Stimulated activated CD4-positive, alpha-beta T cell treated with anti-CD3 and anti-CD28 coated beads, Interleukin-4, amount 100 ng/mL, for 4 hours (primary cell): ENCODE measurements around the gene SORCS2.

ENCODE experiments used
- DNase-seq, 2 experiments: peaks; one replicate each; pipeline ENCODE4 v3.0.0-alpha.2; 2020

SORCS2 gene

GRCh38 chr4:7647600-7648543 lies 455.5 kb downstream of the SORCS2 start:
- DNase-seq = no peak

- no peak for DNase-seq
Measured at GRCh38 chr4:7648544-7649395, 456.4 kb downstream of the SORCS2 start.

DNA sequence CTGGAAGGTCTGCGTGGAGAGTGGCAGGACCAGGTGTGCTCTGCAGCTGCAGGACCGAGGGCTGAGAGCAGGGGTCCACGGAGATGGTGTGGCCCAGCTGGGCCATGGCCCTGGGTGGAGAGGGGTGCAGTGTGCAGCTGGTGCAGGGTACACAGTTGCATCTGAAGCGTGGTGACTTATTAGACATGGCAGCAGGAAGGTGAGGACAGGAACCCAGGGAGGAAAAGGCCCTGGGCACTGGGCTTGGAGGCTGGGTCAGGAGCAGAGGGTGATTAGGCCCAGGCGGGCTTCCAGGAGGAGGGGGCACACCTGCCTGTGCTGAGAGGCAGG lies 457.0 kb downstream of the SORCS2 start:
- no peak for DNase-seq

GRCh38 chr4:7649741-7650531 lies 457.6 kb downstream of the SORCS2 start:
- peak; percentile 13 to 43 for DNase-seq

GRCh38 chr4:7650606-7651385 lies 458.5 kb downstream of the SORCS2 start:
- DNase-seq = no peak

DNA sequence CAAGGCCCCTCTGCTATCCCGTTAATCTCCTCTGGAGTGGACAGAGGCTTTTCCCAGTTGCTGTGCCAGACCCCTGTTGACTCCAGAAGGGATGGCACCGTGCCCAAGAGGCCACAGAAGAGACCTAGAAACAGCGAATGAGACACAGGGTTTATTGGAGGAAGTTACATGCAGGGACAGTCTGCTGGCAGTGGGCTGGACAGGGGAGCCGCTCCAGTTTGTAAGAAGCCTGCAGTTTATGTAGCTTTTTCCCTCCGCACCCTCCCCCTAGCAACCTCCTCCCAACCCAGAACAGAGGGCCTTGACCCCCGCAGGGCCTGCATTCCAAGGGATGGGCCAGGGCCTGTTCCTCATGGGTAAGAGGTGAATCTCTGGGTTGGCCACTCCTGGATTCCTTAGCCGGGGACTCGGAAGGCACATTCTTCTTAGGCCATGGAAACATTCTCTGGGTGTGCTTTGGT lies 459.2 kb downstream of the SORCS2 start:
- DNase-seq = no peak

DNA sequence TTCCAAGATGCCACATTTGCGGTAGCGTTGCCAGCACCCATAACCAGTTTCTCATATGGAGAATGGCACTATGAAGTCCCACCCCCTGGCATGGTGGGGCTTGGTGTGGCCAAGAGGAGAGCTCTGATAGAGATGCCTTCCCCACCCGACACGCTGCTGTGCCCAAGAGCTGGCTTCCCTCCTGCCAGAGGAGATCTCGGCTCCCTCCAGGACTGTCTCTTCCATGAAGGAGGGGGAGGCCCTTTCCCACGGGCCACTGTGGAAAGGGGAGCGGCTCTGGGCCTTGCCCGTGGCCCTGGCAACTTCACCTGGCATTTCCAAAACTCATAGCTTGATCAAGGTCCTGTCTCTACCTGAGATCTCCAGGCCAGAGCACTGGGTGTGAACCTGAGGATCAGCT lies 459.7 kb downstream of the SORCS2 start:
- DNase-seq = no peak

DNA sequence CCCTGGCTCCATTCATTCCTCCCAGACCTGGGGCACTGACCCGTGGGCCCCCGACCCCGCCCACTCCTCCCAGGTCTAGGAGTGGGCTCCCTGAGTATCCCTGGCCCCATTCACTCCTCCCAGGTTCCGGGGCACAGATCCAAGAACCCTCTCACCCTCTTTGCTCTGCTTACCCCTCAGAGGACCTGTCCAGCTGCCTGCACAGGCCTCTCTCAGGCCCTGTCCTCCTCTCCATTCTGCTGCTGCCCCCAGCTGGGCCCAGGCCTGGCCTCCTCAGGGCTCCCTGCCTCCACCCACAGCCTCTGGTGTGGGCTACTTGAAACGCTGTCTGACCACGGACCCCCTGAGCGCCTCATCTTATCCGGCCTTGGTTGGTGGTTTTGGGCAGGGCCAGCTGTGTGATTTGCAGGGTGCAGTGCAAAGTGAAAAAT lies 460.1 kb downstream of the SORCS2 start:
- DNase-seq = no peak

DNA sequence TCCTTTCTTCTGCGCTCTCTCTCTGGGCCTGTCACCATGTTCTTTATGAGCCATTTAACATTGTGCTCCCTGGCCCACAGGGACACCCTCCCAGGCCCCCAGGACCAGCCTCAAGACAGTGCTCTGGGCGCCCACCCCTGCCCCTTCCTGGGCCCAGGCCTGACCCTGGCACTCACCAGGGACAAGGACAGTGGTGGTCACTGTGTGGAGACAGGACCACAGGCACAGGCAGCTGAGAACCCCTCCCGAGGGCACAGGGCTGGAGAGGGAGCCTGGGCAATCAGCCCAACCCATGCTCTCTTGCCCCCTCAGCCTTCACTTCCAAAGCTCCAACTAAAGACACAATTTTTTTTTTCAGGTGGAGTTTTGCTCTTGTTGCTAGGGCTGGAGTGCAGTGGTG lies 460.6 kb downstream of the SORCS2 start:
- no peak for DNase-seq

DNA sequence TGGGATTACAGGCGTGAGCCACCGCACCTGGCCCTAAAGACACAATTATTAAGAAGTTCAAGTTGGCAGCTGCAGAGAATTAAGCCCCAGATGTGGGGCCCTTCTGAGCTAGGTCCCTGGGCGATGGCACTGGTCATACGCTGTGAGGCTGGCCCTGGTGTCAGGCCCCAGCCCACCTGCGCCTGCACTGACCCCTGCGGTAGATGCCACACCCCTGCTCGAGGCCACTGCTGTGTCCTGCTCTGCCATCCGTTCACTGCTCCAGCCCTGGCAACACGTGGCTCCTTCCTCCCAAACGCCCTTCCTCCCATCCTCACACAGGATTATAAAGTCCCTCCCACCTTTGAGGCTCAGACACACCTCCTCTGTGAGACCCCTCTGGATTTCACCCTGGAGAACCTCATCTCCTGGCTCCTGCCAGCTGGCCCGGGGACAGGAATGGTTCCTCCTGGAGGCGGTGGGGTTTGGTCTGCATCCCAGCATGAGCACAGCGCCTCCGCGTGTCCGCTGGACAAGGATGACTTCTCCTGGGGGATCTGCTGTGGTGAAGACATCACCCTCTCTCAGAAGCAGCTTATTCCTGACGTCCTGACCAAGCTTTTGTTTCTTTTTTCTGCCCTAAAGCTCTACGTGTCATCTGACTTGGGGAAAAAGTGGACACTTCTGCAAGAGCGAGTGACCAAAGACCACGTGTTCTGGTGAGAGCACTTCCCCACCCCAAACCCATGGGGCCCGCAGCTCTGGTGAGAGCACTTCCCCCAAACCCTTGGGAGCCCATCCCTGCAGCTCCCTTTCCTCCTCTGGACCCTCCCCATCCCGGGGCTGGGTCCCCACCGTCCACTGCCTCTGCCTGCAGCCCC lies 461.4 kb downstream of the SORCS2 start:
- DNase-seq = no peak

DNA sequence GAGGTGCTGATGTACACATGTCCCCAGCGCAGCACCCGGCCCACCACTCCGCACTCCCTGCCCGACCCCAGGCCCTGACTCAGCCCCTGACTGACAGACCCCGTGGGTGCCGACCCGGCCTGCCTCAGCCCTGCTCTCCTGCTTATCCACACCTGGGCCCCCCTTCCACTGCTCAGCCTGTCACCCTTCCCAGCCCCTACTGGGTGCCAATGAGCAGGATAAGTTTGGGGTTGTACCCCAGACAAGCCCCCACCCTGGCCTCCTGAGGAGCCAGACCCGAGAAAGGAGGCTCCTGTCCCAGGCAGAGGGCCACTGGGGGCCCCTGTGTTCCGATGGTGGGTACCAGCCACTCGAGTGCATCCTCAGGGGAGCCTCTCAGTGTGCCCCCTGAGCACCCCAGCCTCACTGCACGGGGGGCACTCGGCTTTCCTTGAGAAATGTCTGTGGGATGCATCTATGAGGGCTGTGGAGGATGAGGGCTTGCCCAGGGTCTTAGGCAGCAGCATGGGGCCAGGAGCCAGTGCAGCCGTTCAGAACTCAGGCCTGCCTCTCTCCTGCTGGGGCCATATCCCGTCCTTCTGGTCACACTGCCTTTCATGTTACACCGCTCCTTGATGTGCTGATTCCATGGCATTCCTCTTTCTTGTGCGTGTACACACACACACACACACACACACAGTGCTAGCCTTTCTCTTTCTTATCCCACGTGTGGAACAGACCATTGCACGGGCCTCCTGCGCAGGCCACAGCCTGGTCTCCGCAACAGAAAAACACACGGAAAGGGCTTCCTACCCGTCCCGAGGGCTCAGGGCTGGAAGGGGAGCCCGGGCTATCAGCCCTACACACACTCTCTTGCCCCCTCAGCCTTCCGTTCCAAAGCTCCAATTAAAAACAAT lies 462.5 kb downstream of the SORCS2 start:
- no peak for DNase-seq

GRCh38 chr4:7655511-7656243 lies 463.3 kb downstream of the SORCS2 start:
- no peak for DNase-seq

DNA sequence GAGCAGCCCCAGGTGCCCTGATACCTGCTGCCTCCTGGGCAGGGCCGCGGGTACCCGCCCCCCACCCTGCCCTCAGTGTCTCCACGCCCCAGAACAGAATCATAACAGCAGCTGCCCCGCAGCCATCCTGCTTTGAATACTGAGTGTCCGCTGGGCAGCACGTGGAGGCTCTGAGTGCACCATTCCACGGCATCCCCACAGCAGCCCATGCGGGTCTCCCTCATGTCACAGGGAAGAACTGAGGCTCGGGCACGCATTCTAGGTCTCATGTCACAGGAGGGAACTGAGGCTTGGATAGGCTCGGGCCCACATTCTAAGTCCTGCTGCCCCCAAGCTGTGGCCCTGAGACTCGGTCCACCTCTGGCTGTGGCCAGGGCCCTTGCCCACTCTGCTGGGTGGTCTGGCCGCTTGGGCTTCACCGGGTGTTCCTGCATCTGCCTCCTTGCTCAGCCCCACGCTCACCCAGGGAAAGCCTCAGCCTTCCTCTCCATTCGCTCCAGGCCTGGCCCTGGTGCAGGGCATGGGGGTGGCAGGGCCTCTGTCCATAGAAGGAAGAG lies 464.0 kb downstream of the SORCS2 start:
- DNase-seq = no peak

GRCh38 chr4:7657545-7658297 lies 465.4 kb downstream of the SORCS2 start:
- DNase-seq = no peak

DNA sequence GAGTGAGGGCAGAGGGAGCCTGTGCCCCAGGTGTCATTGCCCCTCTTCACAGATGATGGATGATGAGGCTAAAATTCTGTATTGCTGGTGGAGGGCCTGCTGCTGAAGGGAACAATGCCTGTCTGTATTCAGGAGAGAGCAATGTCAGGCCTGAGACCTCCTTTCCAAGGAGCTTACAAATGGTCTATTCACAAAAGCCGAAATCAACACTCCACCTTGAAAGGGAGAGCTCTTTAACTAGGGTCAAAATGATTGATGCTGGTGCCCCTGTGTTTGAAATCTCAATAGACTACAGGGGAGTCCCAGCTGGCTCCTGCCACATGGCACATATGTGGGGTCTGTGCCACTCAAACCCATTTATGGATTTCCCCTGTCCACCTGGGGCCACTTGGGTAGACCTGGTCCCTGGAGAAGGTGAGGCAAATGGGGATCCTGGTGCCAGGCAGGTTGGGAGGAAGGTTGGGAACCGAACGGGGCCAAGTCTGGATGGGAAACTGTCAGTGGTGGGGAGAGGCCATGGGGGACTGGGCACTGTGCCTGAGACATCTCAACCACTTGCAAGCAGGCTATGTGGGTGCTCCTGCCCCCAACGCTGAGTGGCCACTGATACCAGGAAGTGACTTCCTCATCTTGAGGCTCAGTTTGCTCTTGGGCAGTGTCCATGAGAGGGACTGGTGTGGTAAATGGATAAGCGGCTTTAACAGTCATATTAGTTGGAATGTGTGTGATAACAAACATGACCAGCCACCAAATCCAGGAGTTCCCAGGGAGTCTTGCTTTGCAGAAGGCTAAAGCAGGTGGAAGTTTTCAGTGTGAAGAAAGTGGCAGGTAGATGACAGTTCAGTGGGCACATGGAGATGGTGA lies 466.2 kb downstream of the SORCS2 start:
- no peak for DNase-seq

GRCh38 chr4:7659429-7660175 lies 467.3 kb downstream of the SORCS2 start:
- DNase-seq = no peak
